Hindlimb muscle (tissue), 1 donor: ENCODE data around the gene TRIM45. TPM values are rescaled to one million over a fixed set of nuclear protein-coding genes. Genes with fewer than 3 reads are reported as not detected.
"Not testable (repeated sequence)": the region's sequence is repeated elsewhere in the genome, so short reads cannot be mapped to it uniquely, and the experiment has no call there.

ENCODE experiments used
- DNase-seq: peaks from one replicate; pipeline ENCODE4 v3.0.0-alpha.2; 2013
- polyA plus RNA-seq: library from polyadenylated mRNA; unstranded; fragments of 120-200 nt; gene quantifications from one replicate; pipeline ENCODE4 v1.2.1, GENCODE V29; 2013; ENCODE audit not compliant: insufficient read length

TRIM45 gene, protein sequence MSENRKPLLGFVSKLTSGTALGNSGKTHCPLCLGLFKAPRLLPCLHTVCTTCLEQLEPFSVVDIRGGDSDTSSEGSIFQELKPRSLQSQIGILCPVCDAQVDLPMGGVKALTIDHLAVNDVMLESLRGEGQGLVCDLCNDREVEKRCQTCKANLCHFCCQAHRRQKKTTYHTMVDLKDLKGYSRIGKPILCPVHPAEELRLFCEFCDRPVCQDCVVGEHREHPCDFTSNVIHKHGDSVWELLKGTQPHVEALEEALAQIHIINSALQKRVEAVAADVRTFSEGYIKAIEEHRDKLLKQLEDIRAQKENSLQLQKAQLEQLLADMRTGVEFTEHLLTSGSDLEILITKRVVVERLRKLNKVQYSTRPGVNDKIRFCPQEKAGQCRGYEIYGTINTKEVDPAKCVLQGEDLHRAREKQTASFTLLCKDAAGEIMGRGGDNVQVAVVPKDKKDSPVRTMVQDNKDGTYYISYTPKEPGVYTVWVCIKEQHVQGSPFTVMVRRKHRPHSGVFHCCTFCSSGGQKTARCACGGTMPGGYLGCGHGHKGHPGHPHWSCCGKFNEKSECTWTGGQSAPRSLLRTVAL
- polyA plus RNA-seq: 19.6 TPM

DNA sequence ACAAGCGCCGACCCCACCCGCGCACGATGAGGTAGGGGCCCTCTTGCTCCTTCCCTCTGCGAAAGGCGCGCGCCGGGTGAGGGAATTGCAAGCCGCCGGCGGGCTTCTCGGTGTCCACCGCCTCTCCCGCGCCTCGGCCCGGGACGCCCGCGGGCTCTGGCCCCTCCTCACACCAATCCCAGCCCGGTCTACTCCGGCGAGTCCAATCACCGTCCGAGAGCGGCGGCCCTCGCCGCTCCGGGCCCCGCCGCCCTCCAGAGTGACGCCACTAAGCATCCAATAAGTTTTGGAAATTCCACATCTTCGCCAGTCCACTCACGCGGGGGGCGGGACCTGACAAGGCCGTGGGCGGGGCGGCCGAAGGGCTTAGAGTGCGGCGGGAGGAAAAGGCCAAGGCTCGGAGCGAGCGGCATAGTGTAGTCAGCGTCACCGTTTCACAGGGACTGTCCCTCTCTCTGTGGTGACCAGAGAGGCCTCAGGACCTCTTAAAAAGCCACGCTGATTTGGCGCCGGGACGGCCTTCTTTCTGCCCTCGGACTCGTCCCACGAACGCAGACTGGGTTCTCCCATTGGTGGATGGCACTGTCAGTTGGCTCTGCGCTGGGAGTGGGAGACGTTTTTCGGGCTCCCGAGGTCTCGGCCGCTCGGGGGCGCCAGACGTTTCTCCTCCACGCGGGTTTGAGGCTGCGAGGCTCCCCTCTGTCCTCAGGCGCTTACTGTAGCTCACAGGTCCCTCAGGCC is at the start of gene TRIM45:
Gene TRIM45, minus strand, starts transcription at position 161 of the 741 bp plus-strand sequence. CDS start 548 bp downstream, outside the sequence.
- peak; percentile 97 for DNase-seq

DNA sequence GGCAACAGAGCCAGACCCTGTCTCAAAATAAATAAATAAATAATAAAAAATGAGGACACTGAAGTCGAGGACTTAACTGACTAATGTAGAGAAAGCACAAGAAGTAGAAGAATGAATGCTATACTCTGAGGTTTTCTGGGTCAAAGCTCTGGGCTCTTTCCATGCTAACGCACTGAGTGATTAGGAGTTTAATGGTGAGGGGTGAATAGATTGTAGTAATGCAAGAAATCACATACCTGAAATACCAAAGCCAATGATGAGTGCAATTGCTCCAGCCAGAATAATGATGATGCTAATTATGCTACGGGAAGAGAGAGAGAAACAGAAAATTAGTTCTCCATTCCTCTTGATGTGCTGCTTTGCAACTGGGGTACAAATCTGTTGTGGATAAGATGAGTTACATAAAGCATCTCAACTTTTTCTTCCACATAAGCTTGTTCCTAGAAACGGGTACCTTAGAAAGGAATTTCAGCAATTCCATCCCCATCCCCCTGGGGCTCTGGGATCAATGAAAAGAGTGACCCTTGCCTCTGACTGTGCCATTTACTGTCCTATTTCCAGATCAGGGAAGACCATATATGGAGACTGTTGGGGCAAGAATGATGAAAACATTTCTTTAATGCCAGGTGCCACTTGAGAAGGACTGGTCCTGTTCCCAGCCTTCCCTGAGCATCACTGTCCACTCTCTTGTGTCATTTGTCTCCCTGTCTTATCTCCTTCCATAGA is 48.5 kb upstream of the TRIM45 start:
- no peak for DNase-seq

DNA sequence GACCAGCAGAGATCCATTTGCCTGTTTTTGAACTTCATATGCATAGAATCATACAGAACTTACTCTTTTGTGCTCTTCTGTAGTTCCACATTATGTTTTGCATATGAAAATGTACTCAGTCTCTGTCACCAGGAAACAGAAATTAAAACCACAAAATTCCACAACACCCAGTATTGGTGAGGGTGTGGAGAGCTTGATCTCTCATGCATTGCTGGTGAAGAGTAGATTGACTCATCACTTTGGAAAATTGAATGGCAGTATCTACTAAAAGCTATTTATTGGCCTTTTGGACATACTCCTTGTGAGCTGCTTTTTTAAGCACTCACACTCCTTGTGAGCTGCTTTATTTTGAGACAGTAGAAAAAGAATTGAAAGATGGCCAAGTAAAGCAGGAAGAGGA is 45.9 kb upstream of the TRIM45 start:
- no peak for DNase-seq

DNA sequence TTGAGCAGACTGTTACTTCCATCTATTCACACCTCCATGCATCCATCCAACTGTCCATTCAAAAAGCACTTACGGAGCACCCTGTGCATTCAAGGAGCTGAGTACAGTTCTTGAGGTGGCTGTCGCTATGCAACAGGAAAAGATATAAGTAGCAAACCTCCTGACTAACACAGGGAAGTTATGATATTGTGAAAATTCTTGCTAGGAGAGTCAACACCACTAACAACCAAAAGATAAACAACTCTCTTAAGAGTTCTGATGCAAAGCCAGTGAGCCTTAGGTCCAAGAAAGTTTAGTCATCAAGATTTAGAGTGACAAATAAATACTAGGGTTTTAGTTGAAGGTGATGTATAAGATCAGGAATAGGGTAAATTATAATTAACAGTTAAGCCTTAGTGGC is 44.5 kb upstream of the TRIM45 start:
- no peak for DNase-seq

DNA sequence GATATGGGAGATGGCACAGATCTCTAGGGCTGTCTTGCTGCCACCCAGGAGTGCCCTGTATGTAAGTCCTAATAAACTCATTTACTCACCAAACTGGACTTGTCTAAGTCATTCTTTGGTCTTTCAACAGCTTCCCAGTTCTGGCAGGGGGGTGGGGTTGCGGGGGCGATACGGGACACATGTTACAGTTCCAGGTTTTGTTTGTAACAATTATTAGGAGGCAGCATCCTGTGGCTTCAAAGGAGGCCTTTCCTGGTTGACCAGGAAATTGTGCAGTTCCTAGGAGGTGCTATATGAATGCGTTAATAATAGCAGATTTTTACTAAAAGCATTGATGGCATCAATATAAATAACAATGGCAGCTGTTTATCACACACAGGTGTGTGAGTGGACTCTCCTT is 42.7 kb upstream of the TRIM45 start:
- DNase-seq: no peak

DNA sequence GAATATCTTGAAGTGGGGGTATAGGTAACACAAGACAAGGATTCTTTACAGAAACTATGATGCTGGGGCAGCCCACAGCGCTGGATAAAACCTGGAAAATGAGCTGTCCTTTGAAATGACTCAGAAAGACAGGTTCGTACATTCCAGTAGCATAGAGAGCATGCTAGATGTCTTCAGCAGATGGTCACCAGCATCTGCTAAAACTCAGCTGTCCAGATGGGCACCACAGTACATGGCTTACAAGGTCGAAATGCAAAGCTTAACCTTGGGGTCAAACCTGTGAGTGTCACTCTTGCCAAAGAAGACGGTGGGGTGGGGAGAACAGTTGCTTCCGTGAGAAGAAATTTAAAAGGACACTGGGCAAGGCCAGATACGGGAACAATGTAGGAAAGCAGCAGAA is 41.3 kb upstream of the TRIM45 start:
- no peak for DNase-seq

DNA sequence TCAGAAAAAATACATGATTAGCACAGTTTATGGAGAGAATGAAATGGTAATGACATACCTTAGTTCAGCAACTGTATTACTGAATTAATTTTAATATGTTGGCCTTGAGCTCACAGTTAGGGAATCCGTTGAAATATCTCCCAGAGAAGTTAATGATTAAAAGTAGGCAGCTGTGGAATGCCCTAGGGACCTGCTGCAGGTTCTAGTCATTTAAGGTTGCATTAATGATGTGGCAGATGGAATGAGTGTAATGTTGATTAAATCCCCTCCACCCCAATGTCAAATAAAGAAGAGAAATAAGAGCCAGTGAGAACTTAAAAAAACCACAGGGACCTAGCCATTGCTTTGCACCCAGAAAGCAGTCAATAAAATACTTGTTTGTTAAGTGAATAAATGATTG is 40.3 kb upstream of the TRIM45 start:
- no peak for DNase-seq

DNA sequence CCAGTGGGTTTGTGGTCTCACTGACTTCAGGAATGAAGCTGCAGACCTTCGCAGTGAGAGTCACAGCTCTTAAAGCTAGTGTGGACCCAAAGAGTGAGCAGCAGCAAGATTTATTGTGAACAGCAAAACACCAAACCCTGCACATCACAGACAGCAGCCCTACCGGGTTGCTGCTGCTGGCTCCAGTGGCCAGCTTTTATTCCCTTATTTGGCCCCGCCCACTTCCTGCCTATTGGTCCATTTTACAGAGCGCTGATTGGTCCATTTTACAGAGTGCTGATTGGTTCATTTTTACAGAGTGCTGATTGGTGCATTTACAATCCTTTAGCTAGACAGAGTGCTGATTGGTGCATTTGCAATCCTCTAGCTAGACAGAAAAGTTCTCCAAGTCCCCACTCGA is 29.8 kb upstream of the TRIM45 start:
- not testable (repeated sequence) for DNase-seq

DNA sequence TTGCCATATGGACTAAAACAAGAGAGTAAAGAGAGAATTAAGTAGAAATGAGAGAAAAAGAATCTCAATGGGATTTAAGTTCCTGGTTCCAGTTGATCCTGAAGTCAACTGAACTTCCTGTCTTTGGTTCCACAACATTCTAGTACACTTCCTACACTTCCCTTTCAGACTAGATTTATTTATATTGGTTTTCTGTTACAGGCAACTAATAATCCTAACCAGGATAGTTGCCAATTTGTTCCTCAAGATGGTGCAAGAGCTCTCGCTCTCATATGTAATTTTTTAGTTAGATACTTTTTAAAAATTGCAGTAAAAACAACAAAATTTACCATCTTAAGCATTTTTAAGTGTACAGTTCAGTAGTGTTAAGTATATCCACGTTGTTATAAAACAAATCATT is 28.8 kb upstream of the TRIM45 start:
- no peak for DNase-seq

DNA sequence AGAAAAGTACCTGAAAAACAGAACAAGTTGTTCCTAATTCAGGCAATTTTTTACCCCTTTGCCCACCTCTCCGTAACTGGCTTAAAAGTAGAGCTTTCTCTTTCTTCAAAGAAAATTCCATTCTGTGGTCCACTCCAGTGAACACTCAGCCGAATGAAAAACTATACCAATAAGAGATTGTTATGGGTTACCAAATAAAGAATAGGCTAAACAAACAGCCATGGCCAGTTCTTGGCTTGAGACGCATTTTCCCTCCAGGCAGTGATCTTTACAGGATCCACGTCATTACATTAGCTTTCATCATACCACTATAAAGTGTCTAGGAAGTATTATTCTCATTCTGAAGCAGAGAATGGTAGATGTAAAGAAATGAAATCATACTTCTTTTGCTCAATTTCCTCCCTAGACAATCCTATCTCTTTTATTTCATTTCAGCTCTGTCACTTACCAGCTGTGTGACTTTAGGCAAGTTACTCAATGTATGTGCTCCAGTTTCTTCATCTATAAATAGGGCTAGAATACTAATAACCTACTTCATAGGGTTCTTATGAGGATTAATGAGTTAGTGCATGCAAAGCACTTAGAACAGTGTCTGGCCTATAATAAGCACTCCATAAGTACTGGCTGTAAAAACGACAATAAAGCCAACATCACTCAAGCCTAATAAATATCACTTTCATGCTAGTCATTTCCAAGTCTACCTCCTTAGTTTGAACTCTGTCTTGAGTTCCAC is 26.5 kb upstream of the TRIM45 start:
- DNase-seq: no peak

DNA sequence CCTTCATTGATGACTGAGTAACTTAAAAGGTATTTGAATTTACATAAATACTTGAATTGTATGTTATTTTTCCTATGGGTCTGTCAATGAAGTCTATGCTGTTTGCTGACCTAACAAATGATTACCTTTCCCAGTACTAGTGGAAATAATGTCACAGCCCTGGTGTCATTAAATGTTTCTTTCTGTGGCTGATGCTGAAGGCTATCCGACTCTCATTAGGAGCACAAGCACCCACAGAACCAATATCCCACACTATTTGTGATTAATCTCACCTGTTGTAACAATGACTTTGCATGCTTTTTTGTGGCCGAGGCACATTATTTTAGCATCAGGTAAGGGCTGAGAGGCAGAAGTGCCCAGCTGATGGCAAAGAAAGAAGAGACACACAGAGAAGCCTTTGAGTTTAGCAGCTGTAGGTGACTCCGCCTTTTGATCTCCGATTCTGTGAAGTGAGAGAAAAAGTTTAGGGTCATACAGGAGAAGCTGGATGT is 25.8 kb upstream of the TRIM45 start:
- DNase-seq: no peak

DNA sequence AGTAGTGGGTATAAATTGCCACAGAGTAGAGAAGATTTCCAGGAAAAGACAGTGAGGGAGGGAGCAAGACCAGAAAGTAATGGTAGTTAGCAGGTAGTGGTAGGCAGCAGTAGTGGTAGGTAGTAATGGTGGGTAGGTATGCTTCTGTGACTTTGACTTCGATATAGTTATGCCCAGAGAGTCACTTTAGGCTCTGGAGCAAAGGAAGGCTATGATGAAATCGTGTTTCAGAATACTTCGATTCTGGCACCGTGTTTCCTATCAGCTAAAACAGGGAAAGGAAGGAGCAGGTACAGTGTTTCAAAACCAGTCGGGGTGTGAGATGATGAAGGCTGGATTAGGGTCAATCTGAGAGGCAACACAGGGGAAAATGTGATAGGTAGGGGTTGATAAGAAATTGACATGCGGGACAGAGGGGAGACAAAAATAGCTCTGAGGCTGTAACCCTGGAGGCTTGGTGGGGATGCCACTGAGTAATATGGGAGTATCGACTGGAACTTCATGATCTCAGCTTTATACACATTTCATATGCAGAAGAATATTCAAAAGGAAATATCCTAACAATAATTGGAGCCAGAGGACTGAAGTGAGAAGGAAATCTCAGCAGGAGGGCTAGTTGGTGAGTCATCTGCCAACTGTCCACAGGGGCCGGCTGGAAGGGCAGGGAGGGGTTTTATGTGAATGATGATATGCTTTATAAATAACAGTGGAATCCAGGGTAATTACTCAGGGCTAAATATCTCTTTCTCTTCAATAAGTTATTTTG is 25.2 kb upstream of the TRIM45 start:
- DNase-seq: no peak

DNA sequence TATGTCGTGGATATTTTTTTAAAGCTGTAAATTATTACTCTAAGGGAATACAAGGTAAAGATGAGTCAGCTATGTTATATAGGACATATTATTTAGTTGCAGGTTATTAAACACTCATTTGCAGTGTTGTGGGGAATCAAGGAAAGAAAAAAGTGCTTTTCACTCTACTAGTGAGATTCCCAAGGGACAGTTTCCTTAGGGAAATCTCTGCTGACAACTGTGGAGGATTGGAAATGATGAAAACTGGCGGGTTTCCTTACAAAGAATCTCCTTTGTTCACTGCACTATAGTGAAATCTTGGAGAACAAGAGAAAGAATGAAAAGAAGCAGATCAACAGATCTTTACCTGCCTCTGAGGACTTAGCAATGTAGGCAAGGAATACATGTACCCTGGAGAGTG is 24.5 kb upstream of the TRIM45 start:
- no peak for DNase-seq

DNA sequence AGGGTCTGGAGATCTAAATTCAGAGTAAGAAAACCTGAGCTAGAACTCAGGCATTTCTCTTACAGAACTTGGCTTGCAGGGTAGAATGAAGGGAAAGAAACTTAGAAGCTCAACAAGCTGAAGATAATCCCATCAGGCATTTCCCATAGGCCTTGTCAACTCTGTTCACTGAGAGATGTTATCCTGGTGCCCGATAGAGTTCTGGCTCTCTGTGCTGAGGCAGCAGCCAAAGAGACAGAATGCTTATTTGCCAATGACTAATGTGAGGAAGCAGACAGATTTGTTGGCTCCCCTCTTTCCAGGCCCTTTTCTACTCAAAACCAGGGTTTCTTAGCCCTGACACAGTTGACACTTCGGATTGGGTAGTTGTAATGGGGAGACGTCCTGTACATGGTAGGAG is 22.3 kb upstream of the TRIM45 start:
- DNase-seq: no peak

DNA sequence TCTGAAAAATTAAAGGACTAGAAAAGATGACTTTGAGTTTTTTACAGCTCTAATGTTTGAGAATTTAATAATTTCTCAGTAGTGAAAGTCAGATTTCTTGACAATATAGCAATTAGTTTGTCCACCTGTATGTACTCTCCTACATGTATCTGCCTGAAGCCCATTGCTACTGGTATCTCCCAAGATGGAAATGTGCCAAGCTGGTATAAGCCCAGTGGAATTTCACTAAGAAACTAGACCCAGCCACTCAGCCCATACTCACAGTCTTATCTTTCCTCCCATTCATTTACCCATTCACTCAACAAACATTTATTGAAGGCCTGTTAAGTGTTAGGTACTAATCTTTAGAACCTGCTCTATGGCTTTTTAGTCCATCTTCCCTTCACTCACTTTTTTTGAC is 21.6 kb upstream of the TRIM45 start:
- no peak for DNase-seq

DNA sequence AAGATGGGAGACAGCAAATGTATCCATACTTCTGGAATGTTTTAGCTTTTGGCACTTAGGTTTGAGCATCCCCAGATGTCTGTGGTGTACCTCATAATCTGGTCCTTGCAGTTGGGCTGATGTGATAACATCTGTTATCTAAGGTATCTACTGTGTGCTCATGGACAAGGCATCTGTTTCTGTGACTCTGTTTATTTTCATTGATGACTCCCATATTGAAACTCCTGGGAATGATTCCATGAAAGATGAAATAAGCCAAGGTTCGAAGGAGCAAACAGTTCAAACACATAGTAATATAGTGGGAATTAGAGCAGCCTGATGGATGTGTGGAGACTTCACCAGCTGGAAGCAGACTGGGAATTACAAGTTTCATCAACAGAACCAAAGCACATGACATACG is 20.7 kb upstream of the TRIM45 start:
- DNase-seq: no peak

DNA sequence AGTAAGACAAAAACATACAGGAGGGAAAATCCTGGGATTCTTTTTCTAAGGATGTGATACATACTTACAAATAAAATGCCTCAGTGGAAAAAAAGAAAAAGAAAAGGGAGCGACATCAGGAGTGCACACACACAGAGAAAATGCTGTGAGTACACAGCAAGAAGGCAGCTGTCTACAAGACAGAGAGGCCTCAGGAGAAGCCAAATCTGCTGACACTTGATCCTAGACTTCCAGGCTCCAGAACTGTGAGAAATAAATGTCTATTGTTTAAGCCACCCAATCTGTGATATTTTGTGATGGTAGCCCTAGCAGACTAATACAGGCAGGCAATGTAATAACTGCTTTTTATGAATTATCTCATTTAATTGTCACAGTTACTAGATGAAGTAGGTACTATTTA is 17.0 kb upstream of the TRIM45 start:
- DNase-seq: no peak

DNA sequence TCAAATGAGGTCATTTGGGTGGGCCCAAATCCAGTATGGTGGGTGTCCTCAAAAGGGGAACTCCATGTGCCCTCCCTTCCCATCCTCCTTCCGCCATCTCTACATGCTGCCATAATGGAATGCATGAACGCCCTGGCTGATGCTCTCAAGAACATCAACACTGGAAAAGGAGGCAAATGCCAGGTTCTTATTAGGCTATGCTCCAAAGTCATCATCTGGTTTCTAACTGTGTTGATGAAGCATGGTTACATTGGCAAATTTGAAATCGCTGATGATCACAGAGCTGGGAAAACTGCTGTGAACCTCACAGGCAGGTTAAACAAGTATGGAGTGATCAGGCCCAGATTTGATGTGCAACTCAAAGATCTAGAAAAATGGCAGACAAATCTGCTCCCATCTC is 16.6 kb upstream of the TRIM45 start:
- no peak for DNase-seq

DNA sequence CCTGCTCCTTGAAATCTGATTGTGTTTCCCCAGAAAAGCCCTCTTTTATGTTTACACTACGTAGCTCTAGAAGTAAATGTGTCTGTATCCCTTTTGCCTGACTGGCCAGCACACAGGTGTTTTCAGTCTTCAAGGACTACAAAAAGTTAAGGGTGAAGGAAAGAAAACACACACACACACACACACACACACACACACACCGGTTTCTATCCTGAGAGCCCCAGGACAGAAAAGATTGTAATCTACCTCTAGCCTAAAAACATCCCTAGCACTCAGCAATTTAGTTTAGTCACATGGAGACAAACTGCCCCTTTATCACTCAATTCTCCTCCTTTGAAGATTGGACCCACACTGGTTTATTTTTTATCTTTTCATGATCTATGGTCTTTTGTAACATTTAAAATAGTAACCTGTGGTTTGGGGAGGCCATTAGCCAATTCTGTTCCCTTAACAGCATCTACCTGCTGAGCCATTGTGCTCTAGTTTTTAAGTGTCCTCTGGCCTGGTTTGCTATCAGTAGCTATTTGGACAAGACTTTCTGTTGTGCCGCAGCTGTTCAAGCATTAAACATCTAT is 15.8 kb upstream of the TRIM45 start:
- DNase-seq: no peak

DNA sequence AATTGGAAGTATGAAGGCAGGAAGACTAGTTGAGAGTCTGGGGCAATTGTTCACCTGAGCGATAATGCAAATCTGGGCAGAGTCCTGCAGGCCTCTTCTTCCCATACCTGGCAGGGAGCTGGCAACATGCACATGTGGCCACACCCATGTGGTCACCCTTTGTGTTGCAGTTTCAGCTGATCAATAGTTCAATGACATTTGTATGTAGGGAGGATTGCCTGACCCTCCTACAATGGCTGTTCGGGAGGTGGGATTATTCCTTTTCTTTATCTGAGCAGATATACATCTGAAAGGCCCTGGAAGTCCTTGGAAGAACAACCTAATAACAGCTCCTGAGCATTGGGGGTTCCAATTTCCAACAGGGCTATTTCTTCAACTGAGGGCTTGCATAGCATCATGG is 15.2 kb upstream of the TRIM45 start:
- DNase-seq: no peak

DNA sequence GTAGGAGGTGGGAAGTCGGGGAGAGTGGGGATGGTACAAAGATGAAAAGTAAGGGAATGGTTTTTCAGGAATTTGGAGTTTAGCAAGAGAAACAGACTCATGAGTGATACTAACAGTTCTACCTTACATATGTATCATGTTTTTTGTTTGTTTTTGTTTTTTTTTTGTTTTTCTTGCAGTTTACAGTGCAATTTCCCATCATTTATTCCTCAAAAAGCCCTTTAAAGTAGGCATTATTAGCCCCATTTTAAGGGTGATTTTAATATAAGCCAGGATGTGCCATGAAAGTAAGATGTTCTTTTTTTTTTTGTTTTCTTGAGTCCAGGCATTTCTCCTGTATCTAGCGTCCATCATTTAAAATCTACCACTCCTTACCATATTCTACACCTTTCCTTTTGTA is 13.8 kb upstream of the TRIM45 start:
- no peak for DNase-seq
